NCI-H2107 treated with DMSO at 0.1 percent for 48 hours (cell line): ENCODE results near the gene LITAF.

ENCODE experiments used
- DNase-seq: peaks from one replicate; lab custom pipeline; 2025; ENCODE audit not compliant: unreplicated experiment; lab: John Stamatoyannopoulos, UW

Gene LITAF

GRCh38 chr16:11497851-11498289, 88.8 kb downstream of the LITAF start:
- no peak for DNase-seq
